ENCODE measurements around the gene PSD2.

The PSD2 gene

DNA sequence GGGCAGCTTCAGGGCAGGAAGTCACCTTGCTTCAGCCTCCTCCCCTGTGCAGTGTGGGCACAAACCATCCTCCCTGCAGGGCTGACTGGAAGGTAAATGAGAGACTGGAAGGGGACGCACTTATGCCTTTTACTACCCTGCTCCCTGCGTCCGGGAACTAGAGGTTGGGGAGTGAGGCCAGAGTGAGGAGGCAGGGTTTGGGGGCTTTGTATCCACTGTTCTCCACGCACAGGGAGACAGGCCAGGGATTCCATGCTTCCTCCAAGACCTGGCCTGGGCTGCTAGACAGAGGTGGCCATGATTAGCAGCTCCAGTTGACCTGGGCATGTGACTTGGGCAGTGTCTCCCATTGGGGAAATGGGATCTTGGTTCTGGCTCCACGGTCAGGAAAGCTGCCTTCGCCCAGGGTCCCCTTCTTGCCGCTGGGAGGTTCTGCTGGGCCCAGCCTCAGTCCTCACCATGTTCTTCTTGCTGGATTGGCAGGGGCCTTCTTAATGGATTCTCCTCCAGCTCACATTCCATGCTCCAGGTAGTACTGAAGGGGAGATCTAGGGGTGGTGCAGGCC lies 37.0 kb upstream of the PSD2 start:
- Histone ChIP-seq H3K4me3 (ENCODE audit: low read length) (no peak overlapping the region), H3K36me3 (ENCODE audit: control insufficient read depth, insufficient read depth, low read length) (no peaks in the 10 kb centered on the region), H3K9ac (ENCODE audit: low read length) (no peak overlapping the region), H3K27ac (ENCODE audit: low read depth, low read length) (no peak overlapping the region), H3K27me3 (ENCODE audit: control insufficient read depth, insufficient read depth, low read length) (peaks cover 27% of the 10 kb centered on the region), H3K4me1 (ENCODE audit: control insufficient read depth, insufficient read depth, low read length) (no peaks in the 10 kb centered on the region)

DNA sequence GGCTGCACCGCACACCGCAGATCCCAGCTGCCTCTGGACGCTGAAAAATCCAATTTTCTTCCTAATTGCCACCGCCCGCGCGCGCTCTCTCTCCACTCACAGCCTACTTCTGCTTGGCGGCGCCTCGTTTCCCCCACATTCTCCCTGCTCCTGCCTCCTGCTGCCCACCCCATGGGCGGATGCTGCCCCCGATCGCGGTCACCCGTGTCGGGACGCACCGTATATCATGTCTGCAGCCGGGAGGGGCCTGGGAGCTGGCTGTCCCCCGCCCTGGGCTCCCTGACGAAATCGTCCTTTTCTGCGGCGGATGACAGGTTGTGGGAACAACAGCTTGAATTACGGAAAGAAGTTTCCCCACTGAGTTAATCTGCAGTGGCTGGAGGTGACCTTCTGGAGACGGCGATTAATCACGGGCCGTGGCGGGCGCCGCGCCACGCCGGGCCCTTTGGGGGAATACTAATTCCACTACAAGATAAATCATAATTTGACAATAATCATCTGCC lies 36.3 kb upstream of the PSD2 start:
- no peak overlapping the region for H3K27ac ChIP-seq (ENCODE audit: low read depth, low read length)
- no peak overlapping the region for H3K9ac ChIP-seq (ENCODE audit: low read length)
- H3K4me1 ChIP-seq (ENCODE audit: control insufficient read depth, insufficient read depth, low read length) = no peaks in the 10 kb centered on the region
- H3K36me3 ChIP-seq (ENCODE audit: control insufficient read depth, insufficient read depth, low read length) = no peaks in the 10 kb centered on the region
- peaks cover 34% of the 10 kb centered on the region for H3K27me3 ChIP-seq (ENCODE audit: control insufficient read depth, insufficient read depth, low read length)
- H3K4me3 ChIP-seq (ENCODE audit: low read length) = no peak overlapping the region

DNA sequence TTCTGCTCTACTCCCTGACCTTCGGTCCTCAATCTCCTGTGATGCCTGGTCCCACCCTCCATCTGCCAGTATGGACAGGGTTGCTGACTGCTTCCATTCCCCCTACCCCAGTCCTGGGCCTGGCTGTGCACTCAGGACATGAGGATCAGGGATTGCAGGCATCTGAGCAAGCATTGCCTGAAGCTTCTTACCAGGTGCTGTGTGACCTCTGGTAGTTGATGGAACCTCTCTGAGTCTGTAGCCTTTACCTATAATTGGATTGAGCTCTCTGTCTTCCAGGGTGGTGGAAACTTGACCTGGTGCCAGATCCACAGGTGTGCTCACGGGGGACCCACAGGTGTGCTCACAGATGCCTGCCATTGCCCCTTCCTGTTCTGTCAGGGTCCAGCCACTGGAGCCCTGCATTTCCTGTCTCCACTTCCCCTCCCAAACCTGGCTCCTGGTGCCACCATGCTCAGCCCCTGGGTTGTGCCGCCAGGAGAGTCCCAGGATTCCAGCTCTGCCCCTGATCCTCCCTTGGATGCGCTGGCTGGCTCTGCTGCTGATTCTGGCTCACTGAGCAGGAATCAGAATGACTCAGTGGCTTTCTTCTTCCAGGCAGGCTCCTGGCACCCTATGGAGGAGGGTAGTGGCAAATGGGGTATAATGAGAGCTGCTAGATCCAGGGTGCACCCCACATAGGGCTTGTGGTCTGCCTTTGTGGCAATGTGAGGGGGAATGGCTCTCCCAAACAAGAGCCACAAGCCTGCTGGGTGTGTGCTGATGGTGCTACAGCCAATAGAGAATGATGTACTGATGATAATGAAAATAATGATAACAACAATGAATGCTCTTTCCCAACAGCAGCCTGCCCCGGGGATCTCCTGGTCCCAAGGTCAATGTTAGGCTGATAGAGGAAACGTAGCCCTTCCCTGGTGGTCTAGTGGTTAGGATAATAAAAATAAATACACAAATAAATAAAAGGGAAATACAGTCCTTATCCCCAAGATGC lies 35.2 kb upstream of the PSD2 start:
- H3K27ac ChIP-seq (ENCODE audit: low read depth, low read length) = no peak overlapping the region
- H3K4me3 ChIP-seq (ENCODE audit: low read length) = no peak overlapping the region
- no peaks in the 10 kb centered on the region for H3K36me3 ChIP-seq (ENCODE audit: control insufficient read depth, insufficient read depth, low read length)
- peaks cover 31% of the 10 kb centered on the region for H3K27me3 ChIP-seq (ENCODE audit: control insufficient read depth, insufficient read depth, low read length)
- H3K4me1 ChIP-seq (ENCODE audit: control insufficient read depth, insufficient read depth, low read length) = no peaks in the 10 kb centered on the region
- H3K9ac ChIP-seq (ENCODE audit: low read length) = no peak overlapping the region

DNA sequence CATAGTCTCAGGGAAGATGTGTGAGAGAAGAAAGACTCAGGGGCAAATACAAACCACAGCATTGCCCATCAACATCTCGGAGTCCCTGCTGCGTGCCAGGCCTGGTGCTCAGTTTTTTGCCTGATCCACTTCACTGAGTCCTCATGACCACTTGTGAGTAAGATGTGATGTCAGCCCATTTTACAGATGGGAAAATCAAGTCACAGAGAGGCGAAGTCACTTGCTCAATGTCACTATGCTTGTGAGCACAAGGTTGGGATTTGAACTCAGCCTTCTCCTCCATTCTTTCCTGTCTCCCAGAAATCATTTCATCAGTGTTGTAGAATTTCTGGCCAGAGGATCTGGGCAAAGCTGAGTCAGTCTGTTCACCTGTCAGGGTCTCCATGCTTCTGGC lies 34.6 kb upstream of the PSD2 start:
- Histone ChIP-seq H3K4me3 (ENCODE audit: low read length) (no peak overlapping the region), H3K27me3 (ENCODE audit: control insufficient read depth, insufficient read depth, low read length) (peaks cover 26% of the 10 kb centered on the region), H3K9ac (ENCODE audit: low read length) (no peak overlapping the region), H3K4me1 (ENCODE audit: control insufficient read depth, insufficient read depth, low read length) (no peaks in the 10 kb centered on the region), H3K27ac (ENCODE audit: low read depth, low read length) (no peak overlapping the region), H3K36me3 (ENCODE audit: control insufficient read depth, insufficient read depth, low read length) (no peaks in the 10 kb centered on the region)

DNA sequence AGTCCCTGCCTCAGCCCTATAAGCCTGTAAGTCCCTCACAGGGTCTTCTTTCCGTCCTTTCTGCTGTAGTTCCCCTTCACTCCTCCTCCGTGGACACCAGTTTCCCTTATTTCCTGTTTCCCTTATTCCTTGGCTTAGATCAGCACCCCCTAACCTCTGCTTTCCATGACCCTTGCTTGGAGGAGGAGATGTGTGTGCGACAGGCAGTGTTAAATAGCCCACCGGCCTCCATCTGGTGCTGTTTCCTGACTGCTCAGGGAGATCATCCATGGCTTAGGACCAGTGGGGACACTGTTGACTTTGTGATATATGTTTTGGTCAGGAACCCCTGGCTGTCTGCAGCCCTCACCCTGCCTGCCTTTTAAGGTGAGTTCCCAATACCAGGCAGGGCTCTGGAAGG lies 34.1 kb upstream of the PSD2 start:
- H3K4me3 ChIP-seq (ENCODE audit: low read length) = no peak overlapping the region
- peaks cover 23% of the 10 kb centered on the region for H3K27me3 ChIP-seq (ENCODE audit: control insufficient read depth, insufficient read depth, low read length)
- H3K4me1 ChIP-seq (ENCODE audit: control insufficient read depth, insufficient read depth, low read length) = no peaks in the 10 kb centered on the region
- no peaks in the 10 kb centered on the region for H3K36me3 ChIP-seq (ENCODE audit: control insufficient read depth, insufficient read depth, low read length)
- no peak overlapping the region for H3K9ac ChIP-seq (ENCODE audit: low read length)
- H3K27ac ChIP-seq (ENCODE audit: low read depth, low read length) = no peak overlapping the region

DNA sequence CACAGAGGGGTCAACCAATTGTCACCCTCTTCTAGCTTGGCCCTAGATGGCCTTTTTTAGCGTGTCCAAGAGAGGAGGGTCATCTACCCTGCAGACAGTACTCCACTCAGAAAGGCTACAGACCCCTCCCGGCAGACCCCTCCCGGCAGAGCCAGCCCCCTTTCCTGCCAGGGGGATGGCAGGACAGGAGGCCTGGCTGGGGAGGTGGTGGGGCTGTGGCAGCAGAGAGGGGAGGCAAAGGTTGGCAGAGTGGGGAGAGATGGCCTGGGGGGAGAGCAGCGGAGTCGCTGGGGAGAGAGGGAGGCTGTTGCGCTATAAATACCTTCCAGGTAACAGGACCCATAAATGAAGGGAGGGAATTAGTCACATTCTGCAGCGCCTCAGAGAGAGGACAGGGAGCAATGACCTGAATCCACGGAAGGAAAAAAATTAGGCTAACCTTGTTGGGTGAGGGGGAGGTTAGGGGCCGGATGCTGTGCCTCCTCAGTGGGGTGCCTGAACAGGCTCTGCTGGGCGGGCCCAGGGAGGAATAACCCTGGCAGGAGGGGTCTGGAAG lies 32.9 kb upstream of the PSD2 start:
- Histone ChIP-seq H3K36me3 (ENCODE audit: control insufficient read depth, insufficient read depth, low read length) (no peaks in the 10 kb centered on the region), H3K27ac (ENCODE audit: low read depth, low read length) (no peak overlapping the region), H3K9ac (ENCODE audit: low read length) (no peak overlapping the region), H3K27me3 (ENCODE audit: control insufficient read depth, insufficient read depth, low read length) (peaks cover 18% of the 10 kb centered on the region), H3K4me3 (ENCODE audit: low read length) (no peak overlapping the region), H3K4me1 (ENCODE audit: control insufficient read depth, insufficient read depth, low read length) (no peaks in the 10 kb centered on the region)

DNA sequence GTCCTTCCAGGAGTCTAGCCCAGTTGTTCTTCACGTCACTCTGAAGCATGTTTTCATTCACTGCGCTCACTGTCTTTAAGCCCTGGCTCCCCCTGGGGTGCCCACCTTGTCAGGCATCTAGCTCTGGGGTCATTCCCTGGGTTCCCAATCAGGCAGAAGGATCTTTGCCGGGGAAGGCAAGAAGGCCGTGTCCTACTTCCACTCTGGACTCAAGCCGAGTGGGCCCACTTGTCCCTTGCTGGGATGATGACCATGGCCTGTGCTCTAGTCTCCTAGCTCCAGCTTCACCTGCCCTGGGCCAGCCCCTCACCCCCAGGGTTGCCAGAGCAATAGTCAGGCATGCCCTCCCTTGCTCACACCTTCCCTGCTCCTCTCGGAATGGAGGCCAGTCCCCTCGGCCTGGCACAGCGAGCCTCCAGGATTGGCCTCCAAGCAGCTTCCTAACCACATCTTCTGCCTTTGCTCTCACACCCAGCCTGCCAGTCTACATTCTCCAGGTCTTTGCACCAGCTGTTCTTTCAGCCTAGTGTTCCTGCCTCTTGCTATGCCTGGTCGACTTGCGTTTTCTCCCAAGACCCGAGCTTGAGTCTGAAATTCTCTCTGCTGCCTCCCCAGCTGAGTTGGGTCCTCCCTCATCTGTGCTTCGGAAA lies 32.2 kb upstream of the PSD2 start:
- Histone ChIP-seq H3K36me3 (ENCODE audit: control insufficient read depth, insufficient read depth, low read length) (no peaks in the 10 kb centered on the region), H3K4me1 (ENCODE audit: control insufficient read depth, insufficient read depth, low read length) (no peaks in the 10 kb centered on the region), H3K4me3 (ENCODE audit: low read length) (no peak overlapping the region), H3K9ac (ENCODE audit: low read length) (no peak overlapping the region), H3K27ac (ENCODE audit: low read depth, low read length) (no peak overlapping the region), H3K27me3 (ENCODE audit: control insufficient read depth, insufficient read depth, low read length) (peaks cover 18% of the 10 kb centered on the region)

DNA sequence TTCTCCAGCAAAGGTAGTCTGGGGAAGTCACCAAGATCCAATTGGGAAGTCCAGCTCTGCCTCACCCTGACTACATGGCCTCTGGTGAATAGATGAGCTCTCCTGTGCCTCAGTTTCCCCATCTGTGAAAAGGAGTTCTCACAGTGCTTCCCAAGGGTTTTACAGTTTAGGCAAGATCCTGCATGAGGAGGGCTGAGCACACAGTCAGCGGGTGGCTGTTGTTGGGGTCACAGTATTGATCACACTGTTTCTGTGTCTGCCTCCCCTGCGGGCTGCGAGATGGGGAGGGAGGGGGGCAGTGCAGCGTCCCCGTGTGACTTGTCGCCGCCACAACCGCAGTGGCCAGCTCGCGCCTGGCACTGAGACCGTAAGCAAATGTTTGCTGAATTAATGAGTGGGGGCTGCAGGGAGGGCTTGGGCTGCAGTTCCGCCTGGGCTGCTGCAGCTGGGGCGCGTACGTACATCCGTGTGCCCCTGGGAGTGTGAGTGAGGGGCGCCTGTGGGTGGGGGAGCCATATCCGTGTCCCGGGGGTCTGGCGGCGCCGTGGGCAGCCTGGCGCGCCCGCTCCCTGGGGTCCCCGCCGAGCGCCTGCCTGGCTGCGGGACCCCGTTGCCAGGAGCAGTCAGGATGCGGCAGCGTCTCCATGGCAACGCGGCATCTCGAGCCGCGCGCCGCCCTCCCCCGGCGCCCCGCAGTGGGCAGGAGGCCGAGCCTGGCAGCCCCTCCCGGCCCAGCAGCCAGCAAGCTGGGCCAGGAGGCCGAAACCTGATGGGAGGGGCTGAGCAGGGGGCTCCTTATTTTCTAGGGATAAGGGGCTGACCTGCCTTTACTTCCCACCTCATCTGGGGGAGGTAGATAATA lies 31.4 kb upstream of the PSD2 start:
- Histone ChIP-seq H3K36me3 (ENCODE audit: control insufficient read depth, insufficient read depth, low read length) (no peaks in the 10 kb centered on the region), H3K4me1 (ENCODE audit: control insufficient read depth, insufficient read depth, low read length) (no peaks in the 10 kb centered on the region), H3K27ac (ENCODE audit: low read depth, low read length) (no peak overlapping the region), H3K27me3 (ENCODE audit: control insufficient read depth, insufficient read depth, low read length) (peaks cover 18% of the 10 kb centered on the region), H3K9ac (ENCODE audit: low read length) (no peak overlapping the region), H3K4me3 (ENCODE audit: low read length) (no peak overlapping the region)

DNA sequence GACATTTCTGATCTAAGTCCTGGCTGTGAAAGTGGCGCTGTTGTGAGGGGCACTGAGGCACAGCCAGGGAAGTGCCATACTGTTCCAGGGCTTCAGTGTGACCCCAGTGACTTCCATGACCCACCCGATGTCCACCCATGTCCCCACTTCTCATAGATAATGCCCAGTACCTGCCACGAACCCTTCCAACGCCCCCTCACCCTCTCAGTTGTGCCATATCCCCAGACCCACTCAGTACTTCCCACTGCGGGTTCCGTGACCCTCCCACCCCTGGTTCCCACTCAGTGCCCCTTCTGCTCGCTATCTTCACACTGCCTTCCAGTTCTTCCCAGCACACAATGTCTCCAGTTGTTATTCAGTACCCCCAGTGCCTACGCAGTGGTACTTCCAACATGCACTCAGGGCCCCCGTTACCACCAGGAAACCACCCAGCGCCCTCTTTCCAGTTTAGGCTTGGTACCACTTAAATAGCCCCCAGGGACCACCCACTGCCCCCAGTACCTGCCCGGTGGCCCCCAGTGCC lies 30.7 kb upstream of the PSD2 start:
- H3K27ac ChIP-seq (ENCODE audit: low read depth, low read length) = no peak overlapping the region

DNA sequence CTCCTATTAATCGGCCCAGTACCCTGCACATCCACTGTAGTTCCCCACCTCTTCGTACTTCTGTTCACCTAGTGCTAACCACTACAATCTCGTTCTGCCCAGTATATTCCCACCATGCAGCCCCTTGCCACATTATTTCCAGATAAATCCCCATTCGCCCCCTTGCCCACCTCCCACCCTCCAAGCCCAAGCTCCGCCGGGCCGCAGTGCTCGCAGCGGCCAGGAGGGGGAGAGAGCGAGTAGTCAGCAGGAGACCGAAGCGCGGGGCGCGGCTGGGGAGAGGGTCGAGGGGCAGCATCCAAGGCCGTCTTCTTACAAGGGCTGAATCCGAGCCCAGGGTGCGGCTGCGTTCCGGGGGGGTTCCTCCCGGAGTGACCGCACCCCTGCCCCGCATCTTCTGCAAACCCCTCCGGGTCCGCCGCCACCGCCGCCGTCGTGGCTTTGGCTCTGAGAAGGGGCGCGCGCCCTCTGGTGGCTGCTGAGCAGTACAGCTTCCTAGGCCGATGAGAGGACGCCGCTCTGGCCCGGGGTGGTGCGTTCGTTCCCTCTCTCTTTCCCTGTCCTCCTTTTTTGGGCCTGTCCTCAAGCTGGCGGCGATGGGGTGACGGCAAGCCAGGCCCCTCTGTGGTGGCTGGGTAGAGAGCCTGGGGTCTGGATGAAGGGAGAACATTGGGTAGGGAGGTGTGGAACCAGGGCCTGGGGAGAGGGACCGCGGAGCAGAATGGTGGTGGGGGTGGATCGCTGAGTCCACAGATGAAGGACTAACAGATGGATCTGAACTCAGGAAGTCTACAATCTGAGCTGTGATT lies 30.0 kb upstream of the PSD2 start:
- H3K27me3 ChIP-seq (ENCODE audit: control insufficient read depth, insufficient read depth, low read length) = peaks cover 13% of the 10 kb centered on the region
- no peak overlapping the region for H3K27ac ChIP-seq (ENCODE audit: low read depth, low read length)
- H3K9ac ChIP-seq (ENCODE audit: low read length) = no peak overlapping the region

More for the DNA sequence above, 30.7 kb upstream of the PSD2 start:
- Histone ChIP-seq H3K36me3 (ENCODE audit: control insufficient read depth, insufficient read depth, low read length) (no peaks in the 10 kb centered on the region), H3K9ac (ENCODE audit: low read length) (no peak overlapping the region), H3K27me3 (ENCODE audit: control insufficient read depth, insufficient read depth, low read length) (peaks cover 14% of the 10 kb centered on the region), H3K4me3 (ENCODE audit: low read length) (no peak overlapping the region), H3K4me1 (ENCODE audit: control insufficient read depth, insufficient read depth, low read length) (no peaks in the 10 kb centered on the region)

DNA sequence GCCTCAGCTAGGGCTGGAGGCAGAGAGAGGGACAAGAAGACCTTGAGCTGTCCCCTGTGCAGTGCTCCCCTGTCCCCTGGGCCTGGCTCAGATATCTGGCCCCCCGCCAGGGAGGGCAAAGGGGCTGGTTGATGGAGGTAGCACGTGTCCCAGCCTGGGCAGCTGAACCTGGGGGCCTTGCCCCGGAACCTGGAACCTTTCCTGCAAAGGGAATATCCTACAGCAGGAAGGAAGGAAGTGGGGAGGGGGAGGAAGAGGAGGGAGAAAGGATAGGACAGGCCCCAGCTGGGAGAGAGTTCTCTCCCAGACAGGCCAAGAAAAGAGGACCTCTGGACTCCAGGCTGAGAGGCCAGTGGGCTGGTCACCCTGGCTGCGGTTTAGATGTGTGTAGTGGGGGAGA lies 27.6 kb upstream of the PSD2 start:
- Histone ChIP-seq H3K9ac (ENCODE audit: low read length) (no peak overlapping the region), H3K27ac (ENCODE audit: low read depth, low read length) (no peak overlapping the region)

More for the DNA sequence above, 30.0 kb upstream of the PSD2 start:
- no peaks in the 10 kb centered on the region for H3K4me1 ChIP-seq (ENCODE audit: control insufficient read depth, insufficient read depth, low read length)
- H3K4me3 ChIP-seq (ENCODE audit: low read length) = peak overlapping the region; percentile 71
- no peaks in the 10 kb centered on the region for H3K36me3 ChIP-seq (ENCODE audit: control insufficient read depth, insufficient read depth, low read length)

More for the DNA sequence above, 27.6 kb upstream of the PSD2 start:
- Histone ChIP-seq H3K36me3 (ENCODE audit: control insufficient read depth, insufficient read depth, low read length) (no peaks in the 10 kb centered on the region), H3K4me1 (ENCODE audit: control insufficient read depth, insufficient read depth, low read length) (no peaks in the 10 kb centered on the region), H3K27me3 (ENCODE audit: control insufficient read depth, insufficient read depth, low read length) (peaks cover 13% of the 10 kb centered on the region), H3K4me3 (ENCODE audit: low read length) (no peak overlapping the region)

Data from rectal smooth muscle tissue (tissue), 1 donor.